Stimulated activated naive CD4-positive, alpha-beta T cell treated with Interleukin-2 at 50 U/mL for 16 hours (primary cell): ENCODE measurements around the gene NRIP1.

Experiments used
- DNase-seq: peaks from one replicate; lab custom pipeline; 2025; lab: John Stamatoyannopoulos, UW

Gene NRIP1

GRCh38 chr21:15064576-15065391, at the start of gene NRIP1:
Gene NRIP1 (minus strand): TSS chr21:15065000. CDS start chr21:14968192, 96,808 bp downstream.
- DNase-seq = peak; percentile 74

- no peak for DNase-seq
Measured at GRCh38 chr21:15112858-15113257, 48.1 kb upstream of the NRIP1 start.

- DNase-seq = no peak
Measured at GRCh38 chr21:15108801-15109200, 44.0 kb upstream of the NRIP1 start.

GRCh38 chr21:15104470-15104869, 39.7 kb upstream of the NRIP1 start:
- DNase-seq = no peak

GRCh38 chr21:15098908-15099307, 34.1 kb upstream of the NRIP1 start:
- no peak for DNase-seq

GRCh38 chr21:15098181-15098580, 33.4 kb upstream of the NRIP1 start:
- no peak for DNase-seq

GRCh38 chr21:15097580-15097979, 32.8 kb upstream of the NRIP1 start:
- no peak for DNase-seq

- no peak for DNase-seq
Measured at GRCh38 chr21:15096146-15096545, 31.3 kb upstream of the NRIP1 start.

- no peak for DNase-seq
Measured at GRCh38 chr21:15095326-15095725, 30.5 kb upstream of the NRIP1 start.

- no peak for DNase-seq
Measured at GRCh38 chr21:15094706-15095105, 29.9 kb upstream of the NRIP1 start.

- DNase-seq = no peak
Measured at GRCh38 chr21:15093216-15093615, 28.4 kb upstream of the NRIP1 start.

- DNase-seq = no peak
Measured at GRCh38 chr21:15092745-15093144, 27.9 kb upstream of the NRIP1 start.

- no peak for DNase-seq
Measured at GRCh38 chr21:15090390-15090789, 25.6 kb upstream of the NRIP1 start.

- no peak for DNase-seq
Measured at GRCh38 chr21:15088488-15088887, 23.7 kb upstream of the NRIP1 start.

GRCh38 chr21:15084668-15085067, 19.9 kb upstream of the NRIP1 start:
- no peak for DNase-seq

- no peak for DNase-seq
Measured at GRCh38 chr21:15080526-15080925, 15.7 kb upstream of the NRIP1 start.

GRCh38 chr21:15079269-15079668, 14.5 kb upstream of the NRIP1 start:
- DNase-seq = no peak

GRCh38 chr21:15078180-15078579, 13.4 kb upstream of the NRIP1 start:
- no peak for DNase-seq

GRCh38 chr21:15077529-15078145, 12.8 kb upstream of the NRIP1 start:
- no peak for DNase-seq

GRCh38 chr21:15076730-15077129, 11.9 kb upstream of the NRIP1 start:
- DNase-seq = no peak

- no peak for DNase-seq
Measured at GRCh38 chr21:15071009-15071408, 6.2 kb upstream of the NRIP1 start.

GRCh38 chr21:15066123-15066575, 1.3 kb upstream of the NRIP1 start:
- no peak for DNase-seq

GRCh38 chr21:15065392-15066122, 757 bp upstream of the NRIP1 start:
- peak; percentile 63 for DNase-seq
